ENCODE results near the gene TENM3. TPM values are rescaled to one million over a fixed set of nuclear protein-coding genes. Genes with fewer than 3 reads are reported as not detected.

The TENM3 gene
- total and polyA plus RNA-seq, 2 of the 8 experiments (the other 6 are each of a cell fraction or from before 2014, with no cell fraction given): 36.9 to 69.3 TPM

GRCh38 chr4:182842759-182843390 lies 599.7 kb downstream of the TENM3 start:
- Histone ChIP-seq H4K8ac (ENCODE audit: extremely low read depth, insufficient read depth, low read length) (no peak overlapping the region), H3K27ac (ENCODE audit: low read depth, low read length) (no peak overlapping the region), H3K4me2 (ENCODE audit: insufficient read depth in 1 of 2, low read depth in 2 of 2, low read length in 2 of 2) (no peak overlapping the region), H3K18ac (ENCODE audit: extremely low read depth, low read length) (no peak overlapping the region), H2BK5ac (ENCODE audit: low read depth, low read length) (no peak overlapping the region), H3K9me3 (ENCODE audit: insufficient read depth in 2 of 2, low read depth in 1 of 2, low read length in 1 of 2) (no peaks in the 10 kb centered on the region), H3K79me1 (ENCODE audit: low read depth, low read length) (no peaks in the 10 kb centered on the region), H2BK15ac (ENCODE audit: low read length) (no peak overlapping the region), H2BK120ac (replicated peaks; ENCODE audit: low read depth, low read length) (no peak overlapping the region), H3K9ac (replicated peaks in 1 of 4; ENCODE audit: extremely low read depth in 1 of 4, low read depth in 3 of 4, low read length in 3 of 4) (no peak overlapping the region), H3K79me2 (ENCODE audit: control insufficient read depth in 1 of 2, insufficient read depth in 2 of 2, low read length in 2 of 2) (no peaks in the 10 kb centered on the region), H3K27me3 (replicated peaks in 1 of 4; ENCODE audit: control insufficient read depth in 3 of 4, extremely low read depth in 1 of 4, insufficient read depth in 3 of 4, low read length in 3 of 4) (no peaks in the 10 kb centered on the region), H4K20me1 (replicated peaks in 1 of 2; ENCODE audit: control insufficient read depth in 1 of 2, insufficient read depth in 2 of 2, low read length in 2 of 2) (no peaks in the 10 kb centered on the region), H2AFZ (ENCODE audit: low read length) (peak overlapping the region; percentile 83; the same call in 1 of the 2 replicates), H3K14ac (ENCODE audit: insufficient read length) (no peak overlapping the region), H3K36me3 (ENCODE audit: control insufficient read depth in 2 of 4, insufficient read depth in 4 of 4, low read length in 3 of 4) (no peaks in the 10 kb centered on the region), H2BK20ac (ENCODE audit: low read length) (no peak overlapping the region), H3K4me3 (ENCODE audit: extremely low read depth in 1 of 4, insufficient read depth in 2 of 4, low read depth in 3 of 4, low read length in 4 of 4) (no peak overlapping the region), H3K4ac (replicated peaks; ENCODE audit: insufficient read length, low read depth, low read length) (no peak overlapping the region), H3K56ac (replicated peaks; ENCODE audit: insufficient read length, low read depth, low read length) (no peak overlapping the region), H3K23me2 (ENCODE audit: low read depth, low read length) (no peaks in the 10 kb centered on the region), H2AK5ac (ENCODE audit: low read depth, low read length) (no peak overlapping the region), H3K23ac (ENCODE audit: insufficient read length) (no peak overlapping the region), H2BK12ac (ENCODE audit: low read depth, low read length) (no peak overlapping the region), H4K5ac (ENCODE audit: insufficient read length, low read depth, low read length) (no peak overlapping the region), H3K4me1 (replicated peaks in 1 of 4; ENCODE audit: control insufficient read depth in 3 of 4, insufficient read depth in 4 of 4, low read length in 3 of 4) (peaks cover 0 to 3% (median 1%) of the 10 kb centered on the region in 4 experiments; a peak in 2 of 7 replicates), H4K91ac (replicated peaks; ENCODE audit: insufficient read length, low read length) (no peak overlapping the region)
- DNase-seq (ENCODE audit: low read depth in 1 of 2, low spot score in 2 of 2): no peak
- CTCF ChIA-PET (ENCODE audit: partially characterized antibody): interaction anchor here (0.9 to 1.1 kb wide), 2 partner anchors 11 to 19 kb away, joined by 3 read pairs; no protein-coding TSS in a partner anchor
- FAIRE-seq: no peak
- POLR2A ChIA-PET (ENCODE audit: partially characterized antibody): no interaction called here
- 82% methylated on average over 17 of the region's 17 CpGs; no CpG with 5 or more reads in 1 of the 2 experiments for WGBS, 2 experiments (ENCODE audit: extremely low coverage in 1 of 2, insufficient coverage in 1 of 2, insufficient read length in 1 of 2, insufficient replicate concordance in 2 of 2, low coverage in 1 of 2, low lambda C conversion rate in 2 of 2, missing lambda C conversion rate in 1 of 2)
- no peak for TF ChIP-seq POU5F1 (IDR thresholded peaks at IDR 0.05; ENCODE audit: low read depth, low read length)
